ENCODE measurements around the gene TGFA.

DNA sequence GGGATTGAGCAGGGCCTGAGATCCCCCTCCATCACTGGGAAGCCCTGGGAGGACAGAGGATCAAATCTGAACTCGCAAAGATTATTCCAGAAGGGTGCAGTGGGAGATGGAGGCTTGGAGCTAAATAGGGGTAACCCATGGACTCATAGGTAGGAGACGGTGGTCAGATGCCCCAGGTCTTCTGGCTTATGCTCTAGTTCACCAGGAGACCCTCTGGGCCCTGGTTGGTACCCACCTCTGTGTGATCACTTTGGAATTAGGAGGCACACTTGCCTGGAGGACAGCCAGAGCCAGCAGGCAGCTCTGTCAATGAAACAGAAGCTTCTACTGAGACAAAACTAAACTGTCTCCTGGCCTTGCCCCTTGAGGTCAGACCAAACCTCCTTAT lies 110.6 kb downstream of the TGFA start:
- TF ChIP-seq EZH2phosphoT487 (IDR thresholded peaks at IDR 0.05; ENCODE audit: low read depth, severe bottlenecking, unreplicated experiment) (no peak), EZH2 (IDR thresholded peaks at IDR 0.05; ENCODE audit: borderline replicate concordance) (no peak)
- TF ChIP-seq, protein P1, sequence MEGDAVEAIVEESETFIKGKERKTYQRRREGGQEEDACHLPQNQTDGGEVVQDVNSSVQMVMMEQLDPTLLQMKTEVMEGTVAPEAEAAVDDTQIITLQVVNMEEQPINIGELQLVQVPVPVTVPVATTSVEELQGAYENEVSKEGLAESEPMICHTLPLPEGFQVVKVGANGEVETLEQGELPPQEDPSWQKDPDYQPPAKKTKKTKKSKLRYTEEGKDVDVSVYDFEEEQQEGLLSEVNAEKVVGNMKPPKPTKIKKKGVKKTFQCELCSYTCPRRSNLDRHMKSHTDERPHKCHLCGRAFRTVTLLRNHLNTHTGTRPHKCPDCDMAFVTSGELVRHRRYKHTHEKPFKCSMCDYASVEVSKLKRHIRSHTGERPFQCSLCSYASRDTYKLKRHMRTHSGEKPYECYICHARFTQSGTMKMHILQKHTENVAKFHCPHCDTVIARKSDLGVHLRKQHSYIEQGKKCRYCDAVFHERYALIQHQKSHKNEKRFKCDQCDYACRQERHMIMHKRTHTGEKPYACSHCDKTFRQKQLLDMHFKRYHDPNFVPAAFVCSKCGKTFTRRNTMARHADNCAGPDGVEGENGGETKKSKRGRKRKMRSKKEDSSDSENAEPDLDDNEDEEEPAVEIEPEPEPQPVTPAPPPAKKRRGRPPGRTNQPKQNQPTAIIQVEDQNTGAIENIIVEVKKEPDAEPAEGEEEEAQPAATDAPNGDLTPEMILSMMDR (IDR thresholded peaks at IDR 0.05; ENCODE audit: poor library complexity): no peak

Data from hepatocyte (in vitro differentiated cells).